Left cardiac atrium (tissue), 4 donors: Measurements from ENCODE around the gene RAVER2. TPM values are rescaled to one million over a fixed set of nuclear protein-coding genes. Genes with fewer than 3 reads are reported as not detected.
A peak's percentile ranks its signal among the peaks of the same experiment; 100 is the strongest.
"Not testable (repeated sequence)": the region's sequence is repeated elsewhere in the genome, so short reads cannot be mapped to it uniquely, and the experiment has no call there.

Source experiments
- ATAC-seq, 2 donors: fragments of 200-7000 bp; cut with Tn5 transposase; one replicate each; pipeline ENCODE4 v1.9.1; 2020; ENCODE audit warnings: mild to moderate bottlenecking in 2 of 2, moderate library complexity in 2 of 2
- DNase-seq: peaks from one replicate; pipeline ENCODE4 v3.0.0-alpha.2; 2020
- intact Hi-C, 2 donors: fragments of 100-400 bp; cut with DNase I; formaldehyde crosslinking; loops; one replicate each; pipeline versions ENCODE4 v1.14.1 to v1.15.1; 2022 to 2023
- total RNA-seq, 2 donors: library from RNA; stranded (reverse); fragmentation: NEBNext Ultra II Directional; extraction: Animal tissue kit (Norgen Biotek cat#: 25700); gene quantifications; one replicate each; pipeline ENCODE4 v1.2.1, GENCODE V29; 2021
- donor health status: DM: no; HTN: yes; CAD: no.
- donor health status: DM: no; HTN: yes; CAD: no; lungs with severe emphysema.
- donor health status: DM: yes; HTN: yes; CAD: no.
- donor health status: Dilated cardiomyopathy.

Gene RAVER2
- total RNA-seq, 2 donors from 2014 or later: 16.3 to 21.0 TPM

- intact Hi-C loops: loop anchor here (5.0 to 10.0 kb wide), 2 partner anchors 79 to 82 kb away; no protein-coding TSS in a partner anchor
- DNase-seq (peak; percentile 22), ATAC-seq (peak in 1 of 2 donors; percentile 7)
Observed at GRCh38 chr1:64745181-64745985, 508 bp downstream of the RAVER2 start.

DNA sequence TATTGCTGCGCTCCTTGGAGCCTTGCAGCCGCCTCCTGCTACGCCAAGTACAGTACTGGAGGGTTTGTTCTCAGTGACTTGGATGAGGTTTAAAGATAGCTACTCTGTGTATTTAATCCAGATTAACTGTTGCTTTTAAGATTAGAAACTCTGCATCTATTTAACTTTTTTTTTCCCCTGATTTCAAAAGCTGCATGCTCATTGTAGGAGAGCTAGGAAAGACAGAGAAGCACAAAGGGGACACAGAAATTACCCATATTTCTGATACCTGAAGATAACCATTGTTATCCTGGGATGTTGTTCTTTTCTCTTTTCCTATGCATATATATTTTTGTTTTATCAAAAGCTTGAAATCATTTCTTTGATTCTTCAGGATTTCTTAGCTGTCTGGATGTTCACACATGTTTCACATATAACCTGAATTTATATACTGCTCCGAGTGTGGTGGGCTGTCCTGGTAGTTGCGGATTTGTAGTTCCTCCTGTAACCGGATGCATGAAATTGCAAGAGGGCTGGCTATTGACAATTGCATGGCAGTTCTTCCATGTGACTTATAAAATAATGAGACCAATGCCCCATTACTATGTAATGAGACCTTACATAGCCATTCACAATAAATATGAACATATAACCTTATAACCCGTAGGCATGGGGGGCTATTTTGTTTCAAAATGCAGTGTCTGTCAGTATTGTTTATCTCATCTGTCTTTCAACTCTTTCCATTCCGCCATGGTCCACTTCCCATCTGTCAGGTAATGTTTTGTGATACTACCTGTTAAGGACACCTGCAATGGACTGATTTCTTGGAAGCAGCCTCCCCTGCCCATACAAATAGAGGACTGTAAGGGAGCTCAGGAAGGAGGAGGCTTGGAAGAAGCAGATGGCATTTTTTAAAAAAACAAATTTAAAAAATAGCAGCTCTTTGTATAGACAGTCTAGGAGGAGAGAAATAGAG, 1.4 kb downstream of the RAVER2 start:
- peak; percentile 22 for DNase-seq
- intact Hi-C loops: loop anchor here (5.0 to 10.0 kb wide), 2 partner anchors 79 to 81 kb away; no protein-coding TSS in a partner anchor
- ATAC-seq: peak; percentile 63 to 67

DNA sequence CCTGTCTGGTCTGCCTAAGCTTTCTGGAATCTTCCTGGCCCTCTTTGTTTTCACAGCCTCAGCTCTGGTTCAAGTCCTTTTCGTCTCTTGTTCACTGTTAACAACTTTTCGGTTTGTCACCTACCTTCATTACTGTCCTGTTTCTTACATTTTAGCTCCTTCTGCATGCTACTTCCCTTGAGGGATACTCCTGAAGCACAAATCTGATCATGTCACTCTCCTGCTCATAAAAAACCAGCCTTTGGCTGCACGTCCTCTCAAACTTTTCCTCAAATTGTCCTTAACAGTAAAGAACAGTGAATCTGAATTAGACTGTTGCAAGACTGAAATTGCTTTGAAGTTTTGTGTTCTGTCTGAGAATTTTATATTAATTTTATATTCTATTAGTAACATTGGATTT, 3.3 kb downstream of the RAVER2 start:
- intact Hi-C loops: loop anchor here (5.0 to 10.0 kb wide), 2 partner anchors 77 to 79 kb away; no protein-coding TSS in a partner anchor
- ATAC-seq (no peak), DNase-seq (no peak)

- no peak for ATAC-seq
- intact Hi-C loops: loop anchor here (5.0 to 10.0 kb wide), 2 partner anchors 76 to 79 kb away; no protein-coding TSS in a partner anchor
- no peak for DNase-seq
Observed at GRCh38 chr1:64748706-64749105, 3.8 kb downstream of the RAVER2 start.

GRCh38 chr1:64750092-64750491, 5.2 kb downstream of the RAVER2 start:
- DNase-seq: no peak
- intact Hi-C loops: no loop called here
- no peak for ATAC-seq

GRCh38 chr1:64750875-64751274, 6.0 kb downstream of the RAVER2 start:
- no peak for DNase-seq
- intact Hi-C loops: no loop called here

DNA sequence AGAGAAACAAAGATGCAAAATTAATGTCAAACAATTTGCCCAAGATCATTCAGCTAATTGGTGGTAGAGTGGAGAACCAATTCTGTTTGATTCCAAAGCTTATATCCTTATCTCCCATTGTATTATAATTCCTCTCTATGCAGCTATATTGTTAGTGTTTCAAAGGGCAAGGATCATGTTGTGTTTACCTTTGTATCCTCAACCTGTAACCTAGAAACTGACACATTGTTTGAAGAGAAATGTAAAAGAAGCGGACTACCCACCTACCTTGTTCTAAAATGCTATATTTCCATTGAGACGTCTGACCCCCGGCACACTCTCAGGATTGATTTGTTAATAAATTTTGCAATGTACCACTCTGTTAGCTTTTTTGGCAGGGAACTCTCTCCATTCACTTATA, 9.3 kb downstream of the RAVER2 start:
- no peak for ATAC-seq
- no peak for DNase-seq
- intact Hi-C loops: no loop called here

More at GRCh38 chr1:64750875-64751274, 6.0 kb downstream of the RAVER2 start:
- ATAC-seq: no peak

GRCh38 chr1:64755361-64755760, 10.5 kb downstream of the RAVER2 start:
- ATAC-seq: peak; percentile 53 to 78
- intact Hi-C loops: no loop called here
- no peak for DNase-seq

DNA sequence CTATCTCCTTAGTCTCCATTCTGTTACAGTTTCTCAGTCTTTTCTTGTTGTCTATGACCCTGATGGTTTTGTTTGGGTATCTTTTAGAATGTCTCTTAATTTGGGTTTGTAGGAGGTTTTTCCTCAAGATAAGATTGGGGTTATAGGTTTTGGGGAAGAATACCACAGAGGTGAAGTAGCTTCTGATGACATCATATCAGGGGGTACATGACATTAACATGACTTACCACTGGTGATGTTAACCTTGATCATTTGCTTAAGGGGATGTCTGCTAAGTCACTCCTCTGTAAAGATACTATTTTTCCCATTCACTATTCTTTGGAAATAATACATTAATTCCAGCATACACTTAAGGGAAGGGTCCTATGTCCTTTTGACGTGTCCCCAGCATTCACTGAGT, 11.9 kb downstream of the RAVER2 start:
- intact Hi-C loops: no loop called here
- no peak for DNase-seq
- ATAC-seq: no peak

- DNase-seq (no peak), ATAC-seq (peak; percentile 38 to 79)
- intact Hi-C loops: no loop called here
Observed at GRCh38 chr1:64757213-64757612, 12.3 kb downstream of the RAVER2 start.

- DNase-seq (no peak), ATAC-seq (no peak)
- intact Hi-C loops: no loop called here
Observed at GRCh38 chr1:64758233-64758632, 13.4 kb downstream of the RAVER2 start.

DNA sequence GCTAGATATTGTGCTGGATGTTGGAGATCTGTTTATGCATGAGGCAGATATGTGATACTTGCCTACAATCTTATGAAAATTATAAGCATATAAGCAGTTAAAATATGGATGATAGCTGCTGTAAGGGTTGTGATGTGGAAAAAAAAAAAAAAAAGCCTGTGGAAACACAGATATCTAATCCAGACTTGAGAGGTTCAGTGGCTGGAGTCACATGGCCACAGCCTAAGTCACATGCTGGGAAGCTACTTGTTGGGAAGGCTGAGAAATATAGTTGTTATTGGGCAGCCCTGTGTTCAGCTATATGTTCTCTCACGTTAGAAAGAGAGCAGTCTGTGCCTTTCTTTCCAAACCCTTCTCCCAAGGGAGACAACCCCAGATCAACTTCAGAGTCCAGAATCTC, 15.1 kb downstream of the RAVER2 start:
- intact Hi-C loops: no loop called here
- ATAC-seq (no peak), DNase-seq (no peak)

- DNase-seq (no peak), ATAC-seq (no peak)
- intact Hi-C loops: no loop called here
Observed at GRCh38 chr1:64765012-64765411, 20.1 kb downstream of the RAVER2 start.

- DNase-seq (no peak), ATAC-seq (no peak)
- intact Hi-C loops: no loop called here
Observed at GRCh38 chr1:64765826-64766225, 21.0 kb downstream of the RAVER2 start.

DNA sequence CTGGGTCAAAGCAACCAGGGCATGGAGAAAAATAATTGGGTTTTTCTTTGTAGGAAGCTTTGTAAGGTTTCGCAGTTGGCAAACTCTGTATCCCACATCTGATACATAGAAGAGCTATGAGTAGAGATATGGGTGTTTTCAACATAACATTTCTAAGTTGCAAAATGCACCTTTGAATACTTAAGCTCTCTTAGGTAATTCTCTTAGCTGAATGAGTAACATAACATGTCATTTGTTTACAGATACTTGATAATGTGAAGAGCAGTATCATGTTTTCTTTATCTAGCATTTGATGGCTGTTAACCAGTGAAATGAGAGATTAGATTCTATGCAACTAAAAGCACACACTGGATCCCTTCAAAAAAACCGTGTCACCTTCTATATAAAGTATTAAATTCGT, 21.6 kb downstream of the RAVER2 start:
- intact Hi-C loops: no loop called here
- DNase-seq: no peak
- peak in 1 of 2 donors; percentile 85 for ATAC-seq

GRCh38 chr1:64769482-64769881, 24.6 kb downstream of the RAVER2 start:
- DNase-seq (no peak), ATAC-seq (no peak)
- intact Hi-C loops: no loop called here

DNA sequence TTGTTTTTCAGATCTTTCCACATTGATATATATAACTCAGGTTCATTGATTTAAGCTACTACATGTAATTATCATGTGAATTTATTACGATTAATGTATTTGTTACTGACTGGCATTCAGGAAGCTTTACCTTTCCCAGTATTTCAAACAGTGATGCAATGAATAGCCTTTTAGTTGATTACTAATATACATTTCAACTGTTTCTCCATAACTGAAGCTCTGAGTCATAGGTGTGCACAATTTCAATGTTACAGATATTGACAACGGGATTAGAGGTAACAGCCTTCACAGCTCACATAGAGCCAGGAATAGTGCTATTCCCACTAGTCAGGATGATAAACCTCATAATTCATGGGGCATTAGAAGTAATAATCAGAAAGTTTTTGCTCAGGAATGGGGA, 25.1 kb downstream of the RAVER2 start:
- no peak for ATAC-seq
- DNase-seq: no peak
- intact Hi-C loops: no loop called here

GRCh38 chr1:64773306-64773705, 28.4 kb downstream of the RAVER2 start:
- DNase-seq, ATAC-seq, intact Hi-C loops: not testable (repeated sequence)

GRCh38 chr1:64775113-64775512, 30.2 kb downstream of the RAVER2 start:
- intact Hi-C loops: no loop called here
- ATAC-seq (no peak), DNase-seq (no peak)

DNA sequence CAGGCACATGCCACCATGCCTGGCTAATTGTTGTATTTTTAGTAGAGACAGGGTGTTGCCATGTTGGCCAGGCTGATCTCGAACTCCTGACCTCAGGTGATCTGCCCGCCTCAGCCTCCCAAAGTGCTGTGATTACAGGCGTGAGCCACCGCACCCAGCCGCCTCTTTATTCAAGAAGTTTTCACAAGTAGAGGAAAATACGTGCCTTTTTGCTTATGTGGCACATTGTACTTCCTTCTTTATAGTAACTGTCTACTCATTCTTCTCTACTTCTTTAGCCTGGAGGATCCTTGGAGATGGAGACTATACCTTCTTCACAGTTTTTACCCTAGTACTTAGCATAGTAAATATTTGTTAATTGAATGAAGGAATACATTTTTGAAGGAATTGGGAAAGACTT, 37.2 kb downstream of the RAVER2 start:
- DNase-seq, ATAC-seq, intact Hi-C loops: not testable (repeated sequence)
